Neural cell (in vitro differentiated cells): Measurements from ENCODE around the gene FREM2. TPM values are rescaled to one million over a fixed set of nuclear protein-coding genes. Genes with fewer than 3 reads are reported as not detected.

Experiments used
- H2AFZ ChIP-seq: fragments of 200-600, 300-800 bp; sonication (generic), shearing (Covaris generic); 2 replicates; pipeline ENCODE4 v1.6.0; 2014; ENCODE audit warnings: low read depth, mild to moderate bottlenecking, antibody characterized with exemption, low read length, moderate library complexity
- H3F3A ChIP-seq: fragments of 200-600 bp; shearing (Covaris generic); 2 replicates; pipeline ENCODE4 v1.6.1; 2016; ENCODE audit warnings: mild to moderate bottlenecking, moderate library complexity, mixed read lengths, antibody characterized with exemption, low read length; ENCODE audit not compliant: insufficient read depth, poor library complexity, severe bottlenecking
- H3K27ac ChIP-seq: fragments of 200-600, 300-800 bp; sonication (generic), shearing (Covaris generic); 2 replicates; pipeline ENCODE4 v1.5.1; 2014; ENCODE audit warnings: mild to moderate bottlenecking, low read length, moderate library complexity
- H3K27me3 ChIP-seq: fragments of 300-800, 200-600 bp; sonication (generic), shearing (Covaris generic); 2 replicates; pipeline ENCODE4 v1.6.0; 2014; ENCODE audit warnings: mild to moderate bottlenecking, low read depth, low read length, moderate library complexity; ENCODE audit not compliant: insufficient read depth
- H3K36me3 ChIP-seq: fragments of 300-800, 200-600 bp; sonication (generic), shearing (Covaris generic); 2 replicates; pipeline ENCODE4 v1.5.1; 2014; ENCODE audit warnings: mild to moderate bottlenecking, antibody characterized with exemption, low read length, moderate library complexity; ENCODE audit not compliant: insufficient read depth
- H3K4me2 ChIP-seq: fragments of 300-800, 200-600 bp; sonication (generic), shearing (Covaris generic); 2 replicates; pipeline ENCODE4 v1.6.0; 2014; ENCODE audit warnings: mild to moderate bottlenecking, low read length
- H3K4me3 ChIP-seq: fragments of 300-800, 200-600 bp; sonication (generic), shearing (Covaris generic); 2 replicates; pipeline ENCODE4 v1.5.1; 2014; ENCODE audit warnings: mild to moderate bottlenecking, low read length, moderate library complexity
- H3K79me2 ChIP-seq: fragments of 200-600 bp; shearing (Covaris generic); replicated peaks from 2 replicates; pipeline ENCODE4 v1.6.0; 2014; ENCODE audit warnings: mild to moderate bottlenecking, low read length, moderate library complexity; ENCODE audit not compliant: insufficient read depth
- H3K9ac ChIP-seq: fragments of 300-800, 200-600 bp; sonication (generic), shearing (Covaris generic); 2 replicates; pipeline ENCODE4 v1.6.1; 2016; ENCODE audit warnings: mild to moderate bottlenecking, low read length, mixed read lengths
- H3K9me2 ChIP-seq: fragments of 200-600 bp; shearing (Covaris generic); 2 replicates; pipeline ENCODE4 v1.6.1; 2016; ENCODE audit warnings: mild to moderate bottlenecking, low read length, mixed read lengths; ENCODE audit not compliant: insufficient read depth
- H3K9me3 ChIP-seq: fragments of 200-600, 300-800 bp; sonication (generic), shearing (Covaris generic); 2 replicates; pipeline ENCODE4 v1.6.1; 2016; ENCODE audit warnings: mild to moderate bottlenecking, mixed run types, low read length, moderate library complexity, mixed read lengths
- H4K20me1 ChIP-seq: fragments of 200-600 bp; shearing (Covaris generic); 2 replicates; pipeline ENCODE4 v1.6.1; 2016; ENCODE audit warnings: mild to moderate bottlenecking, mixed run types; ENCODE audit not compliant: insufficient read depth
- EP300 ChIP-seq: fragments of 450-650 bp; conservative IDR thresholded peaks from 2 replicates; pipeline ENCODE4 v1.6.1; 2014; ENCODE audit warnings: antibody characterized with exemption, mild to moderate bottlenecking, moderate library complexity; ENCODE audit not compliant: poor library complexity, severe bottlenecking
- EZH2 ChIP-seq: fragments of 200-600, 300-800 bp; shearing (Covaris generic), sonication (generic); IDR thresholded peaks from 2 replicates; pipeline ENCODE4 v1.6.1; 2014; ENCODE audit warnings: antibody characterized with exemption, low read length, borderline replicate concordance, mild to moderate bottlenecking; ENCODE audit not compliant: insufficient read depth, poor library complexity, severe bottlenecking
- MXI1 ChIP-seq: fragments of 450-650 bp; conservative IDR thresholded peaks from 2 replicates; pipeline ENCODE4 v1.6.1; 2014; ENCODE audit warnings: antibody characterized with exemption, mild to moderate bottlenecking; ENCODE audit not compliant: poor library complexity, severe bottlenecking
- POLR2AphosphoS5 ChIP-seq: IDR thresholded peaks from 2 replicates; pipeline ENCODE4 v1.6.1; 2012
- RAD21 ChIP-seq: fragments of 450-650 bp; conservative IDR thresholded peaks from 2 replicates; pipeline ENCODE4 v1.6.1; 2014; ENCODE audit warnings: antibody characterized with exemption, mild to moderate bottlenecking, moderate library complexity
- SMC3 ChIP-seq: fragments of 450-650 bp; conservative IDR thresholded peaks from 2 replicates; pipeline ENCODE4 v1.6.1; 2014; ENCODE audit warnings: antibody characterized with exemption, mild to moderate bottlenecking, moderate library complexity; ENCODE audit not compliant: poor library complexity
- TAF1 ChIP-seq: IDR thresholded peaks from 2 replicates; pipeline ENCODE4 v1.6.1; 2012; ENCODE audit warnings: low read depth
- polyA plus RNA-seq: library from polyadenylated mRNA; depleted of rRNA; stranded (reverse); fragments of >200 nt; gene quantifications from 2 replicates; pipeline ENCODE4 v1.2.3, GENCODE V29; 2014
- TF ChIP-seq, protein P1 (sequence below): fragments of 450-650 bp; IDR thresholded peaks from 2 replicates; pipeline ENCODE4 v1.5.1; 2014; ENCODE audit warnings: antibody characterized with exemption, mild to moderate bottlenecking, moderate library complexity; ENCODE audit not compliant: poor library complexity, severe bottlenecking
- TF ChIP-seq, protein P2 (sequence below): IDR thresholded peaks from 2 replicates; pipeline ENCODE4 v1.6.1; 2012; ENCODE audit warnings: borderline replicate concordance

The FREM2 gene
- polyA plus RNA-seq, 1 donor from 2014 or later = 0.19 TPM

DNA sequence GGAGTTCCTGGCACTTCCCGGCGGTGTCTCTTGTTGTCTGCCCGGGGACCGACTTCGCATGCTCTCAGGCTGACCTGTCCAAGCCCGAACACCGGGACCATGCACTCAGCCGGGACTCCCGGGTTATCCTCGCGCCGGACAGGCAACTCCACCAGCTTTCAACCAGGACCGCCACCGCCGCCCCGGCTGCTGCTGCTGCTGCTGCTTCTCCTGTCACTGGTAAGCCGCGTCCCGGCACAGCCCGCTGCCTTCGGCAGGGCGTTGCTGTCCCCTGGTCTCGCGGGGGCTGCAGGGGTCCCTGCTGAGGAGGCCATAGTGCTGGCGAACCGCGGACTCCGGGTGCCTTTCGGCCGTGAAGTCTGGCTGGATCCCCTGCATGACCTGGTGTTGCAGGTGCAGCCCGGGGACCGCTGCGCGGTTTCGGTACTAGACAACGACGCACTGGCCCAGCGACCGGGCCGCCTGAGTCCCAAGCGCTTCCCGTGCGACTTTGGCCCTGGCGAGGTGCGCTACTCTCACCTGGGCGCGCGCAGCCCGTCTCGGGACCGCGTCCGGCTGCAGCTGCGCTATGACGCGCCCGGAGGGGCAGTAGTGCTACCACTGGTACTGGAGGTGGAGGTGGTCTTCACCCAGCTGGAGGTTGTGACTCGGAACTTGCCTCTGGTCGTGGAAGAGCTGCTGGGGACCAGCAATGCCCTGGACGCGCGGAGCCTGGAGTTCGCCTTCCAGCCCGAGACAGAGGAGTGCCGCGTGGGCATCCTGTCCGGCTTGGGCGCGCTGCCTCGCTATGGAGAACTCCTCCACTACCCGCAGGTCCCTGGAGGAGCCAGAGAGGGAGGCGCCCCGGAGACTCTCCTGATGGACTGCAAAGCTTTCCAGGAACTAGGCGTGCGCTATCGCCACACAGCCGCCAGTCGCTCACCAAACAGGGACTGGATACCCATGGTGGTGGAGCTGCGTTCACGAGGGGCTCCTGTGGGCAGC lies 661 bp downstream of the FREM2 start:
- TF ChIP-seq, protein P1, sequence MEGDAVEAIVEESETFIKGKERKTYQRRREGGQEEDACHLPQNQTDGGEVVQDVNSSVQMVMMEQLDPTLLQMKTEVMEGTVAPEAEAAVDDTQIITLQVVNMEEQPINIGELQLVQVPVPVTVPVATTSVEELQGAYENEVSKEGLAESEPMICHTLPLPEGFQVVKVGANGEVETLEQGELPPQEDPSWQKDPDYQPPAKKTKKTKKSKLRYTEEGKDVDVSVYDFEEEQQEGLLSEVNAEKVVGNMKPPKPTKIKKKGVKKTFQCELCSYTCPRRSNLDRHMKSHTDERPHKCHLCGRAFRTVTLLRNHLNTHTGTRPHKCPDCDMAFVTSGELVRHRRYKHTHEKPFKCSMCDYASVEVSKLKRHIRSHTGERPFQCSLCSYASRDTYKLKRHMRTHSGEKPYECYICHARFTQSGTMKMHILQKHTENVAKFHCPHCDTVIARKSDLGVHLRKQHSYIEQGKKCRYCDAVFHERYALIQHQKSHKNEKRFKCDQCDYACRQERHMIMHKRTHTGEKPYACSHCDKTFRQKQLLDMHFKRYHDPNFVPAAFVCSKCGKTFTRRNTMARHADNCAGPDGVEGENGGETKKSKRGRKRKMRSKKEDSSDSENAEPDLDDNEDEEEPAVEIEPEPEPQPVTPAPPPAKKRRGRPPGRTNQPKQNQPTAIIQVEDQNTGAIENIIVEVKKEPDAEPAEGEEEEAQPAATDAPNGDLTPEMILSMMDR = no peak
- peak; percentile 1 for TF ChIP-seq MXI1
- Histone ChIP-seq H4K20me1 (no peaks in the 10 kb centered on the region), H2AFZ (no peak overlapping the region), H3K9me2 (no peaks in the 10 kb centered on the region), H3K4me2 (peak overlapping the region; percentile 88), H3F3A (no peaks in the 10 kb centered on the region), H3K9ac (peak overlapping the region; percentile 29), H3K27me3 (peaks cover 30% of the 10 kb centered on the region), H3K4me3 (peak overlapping the region; percentile 76), H3K36me3 (no peaks in the 10 kb centered on the region), H3K79me2 (no peaks in the 10 kb centered on the region), H3K27ac (no peak overlapping the region), H3K9me3 (no peaks in the 10 kb centered on the region)

DNA sequence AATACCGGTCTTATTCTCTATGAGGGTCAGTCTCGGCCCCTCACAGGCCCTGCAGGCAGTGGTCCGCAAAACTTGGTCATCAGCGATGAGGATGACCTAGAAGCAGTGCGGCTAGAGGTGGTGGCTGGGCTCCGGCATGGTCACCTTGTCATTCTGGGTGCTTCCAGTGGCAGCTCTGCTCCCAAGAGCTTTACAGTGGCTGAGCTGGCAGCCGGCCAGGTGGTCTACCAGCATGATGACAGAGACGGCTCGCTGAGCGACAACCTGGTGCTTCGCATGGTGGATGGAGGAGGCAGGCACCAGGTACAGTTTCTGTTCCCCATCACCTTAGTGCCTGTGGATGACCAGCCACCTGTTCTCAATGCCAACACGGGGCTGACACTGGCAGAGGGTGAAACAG lies 1.8 kb downstream of the FREM2 start:
- Histone ChIP-seq H3K36me3 (no peaks in the 10 kb centered on the region), H3K4me2 (no peak overlapping the region), H3K79me2 (no peaks in the 10 kb centered on the region), H3K9ac (no peak overlapping the region), H3K4me3 (no peak overlapping the region), H3K9me3 (no peaks in the 10 kb centered on the region), H3K27ac (no peak overlapping the region), H3K9me2 (no peaks in the 10 kb centered on the region), H4K20me1 (no peaks in the 10 kb centered on the region), H3K27me3 (peaks cover 30% of the 10 kb centered on the region), H2AFZ (no peak overlapping the region), H3F3A (no peaks in the 10 kb centered on the region)
- TF ChIP-seq MXI1 (no peak), POLR2AphosphoS5 (no peak), RAD21 (no peak), SMC3 (no peak)
- TF ChIP-seq, protein P1 = no peak

DNA sequence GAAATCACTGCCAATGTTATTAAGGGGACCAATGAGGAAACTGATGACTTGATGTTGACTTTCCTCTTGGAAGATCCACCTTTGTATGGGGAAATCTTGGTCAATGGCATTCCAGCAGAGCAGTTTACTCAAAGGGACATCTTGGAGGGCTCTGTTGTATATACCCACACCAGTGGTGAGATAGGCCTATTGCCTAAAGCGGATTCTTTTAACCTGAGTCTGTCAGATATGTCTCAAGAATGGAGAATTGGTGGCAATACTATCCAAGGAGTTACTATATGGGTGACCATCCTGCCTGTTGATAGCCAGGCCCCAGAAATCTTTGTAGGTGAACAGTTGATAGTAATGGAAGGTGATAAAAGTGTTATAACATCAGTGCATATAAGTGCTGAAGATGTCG lies 3.4 kb downstream of the FREM2 start:
- no peak overlapping the region for H3K27ac ChIP-seq
- H3K27me3 ChIP-seq = peaks cover 30% of the 10 kb centered on the region
- no peaks in the 10 kb centered on the region for H3K36me3 ChIP-seq
- H3K9me2 ChIP-seq = no peaks in the 10 kb centered on the region
- no peaks in the 10 kb centered on the region for H3K79me2 ChIP-seq
- no peaks in the 10 kb centered on the region for H4K20me1 ChIP-seq
- TF ChIP-seq TAF1 (no peak), MXI1 (no peak), POLR2AphosphoS5 (no peak), EP300 (no peak), SMC3 (no peak), RAD21 (no peak), EZH2 (no peak)
- TF ChIP-seq, protein P2, sequence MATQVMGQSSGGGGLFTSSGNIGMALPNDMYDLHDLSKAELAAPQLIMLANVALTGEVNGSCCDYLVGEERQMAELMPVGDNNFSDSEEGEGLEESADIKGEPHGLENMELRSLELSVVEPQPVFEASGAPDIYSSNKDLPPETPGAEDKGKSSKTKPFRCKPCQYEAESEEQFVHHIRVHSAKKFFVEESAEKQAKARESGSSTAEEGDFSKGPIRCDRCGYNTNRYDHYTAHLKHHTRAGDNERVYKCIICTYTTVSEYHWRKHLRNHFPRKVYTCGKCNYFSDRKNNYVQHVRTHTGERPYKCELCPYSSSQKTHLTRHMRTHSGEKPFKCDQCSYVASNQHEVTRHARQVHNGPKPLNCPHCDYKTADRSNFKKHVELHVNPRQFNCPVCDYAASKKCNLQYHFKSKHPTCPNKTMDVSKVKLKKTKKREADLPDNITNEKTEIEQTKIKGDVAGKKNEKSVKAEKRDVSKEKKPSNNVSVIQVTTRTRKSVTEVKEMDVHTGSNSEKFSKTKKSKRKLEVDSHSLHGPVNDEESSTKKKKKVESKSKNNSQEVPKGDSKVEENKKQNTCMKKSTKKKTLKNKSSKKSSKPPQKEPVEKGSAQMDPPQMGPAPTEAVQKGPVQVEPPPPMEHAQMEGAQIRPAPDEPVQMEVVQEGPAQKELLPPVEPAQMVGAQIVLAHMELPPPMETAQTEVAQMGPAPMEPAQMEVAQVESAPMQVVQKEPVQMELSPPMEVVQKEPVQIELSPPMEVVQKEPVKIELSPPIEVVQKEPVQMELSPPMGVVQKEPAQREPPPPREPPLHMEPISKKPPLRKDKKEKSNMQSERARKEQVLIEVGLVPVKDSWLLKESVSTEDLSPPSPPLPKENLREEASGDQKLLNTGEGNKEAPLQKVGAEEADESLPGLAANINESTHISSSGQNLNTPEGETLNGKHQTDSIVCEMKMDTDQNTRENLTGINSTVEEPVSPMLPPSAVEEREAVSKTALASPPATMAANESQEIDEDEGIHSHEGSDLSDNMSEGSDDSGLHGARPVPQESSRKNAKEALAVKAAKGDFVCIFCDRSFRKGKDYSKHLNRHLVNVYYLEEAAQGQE = no peak
- TF ChIP-seq, protein P1 = no peak
- H3F3A ChIP-seq = no peaks in the 10 kb centered on the region
- H3K9me3 ChIP-seq = no peaks in the 10 kb centered on the region
- H2AFZ ChIP-seq = no peak overlapping the region
- no peak overlapping the region for H3K4me2 ChIP-seq
- no peak overlapping the region for H3K4me3 ChIP-seq
- H3K9ac ChIP-seq = no peak overlapping the region
